HG03135 (cell line): Measurements from ENCODE around the gene OR1N1.
"Not testable (repeated sequence)": the region's sequence is repeated elsewhere in the genome, so short reads cannot be mapped to it uniquely, and the experiment has no call there.

ENCODE experiments used
- ATAC-seq: cut with Tn5 transposase; IDR thresholded peaks from one replicate; pipeline ENCODE4 v1.9.1; 2021; ENCODE audit warnings: mild to moderate bottlenecking, moderate library complexity; ENCODE audit not compliant: unreplicated experiment

OR1N1 gene

GRCh38 chr9:122527193-122527592 lies at the start of gene OR1N1:
TSS of gene OR1N1 (minus strand) at chr9:122527293. CDS start at chr9:122527293, 0 bp downstream.
- no peak for ATAC-seq

GRCh38 chr9:122572456-122572855 lies 45.4 kb upstream of the OR1N1 start:
- no peak for ATAC-seq

GRCh38 chr9:122567901-122568300 lies 40.8 kb upstream of the OR1N1 start:
- no peak for ATAC-seq

- ATAC-seq, result no peak
These were observed 35.2 kb upstream of the OR1N1 start for GRCh38 chr9:122562134-122562760.

GRCh38 chr9:122561446-122561845 lies 34.4 kb upstream of the OR1N1 start:
- ATAC-seq, result no peak

DNA sequence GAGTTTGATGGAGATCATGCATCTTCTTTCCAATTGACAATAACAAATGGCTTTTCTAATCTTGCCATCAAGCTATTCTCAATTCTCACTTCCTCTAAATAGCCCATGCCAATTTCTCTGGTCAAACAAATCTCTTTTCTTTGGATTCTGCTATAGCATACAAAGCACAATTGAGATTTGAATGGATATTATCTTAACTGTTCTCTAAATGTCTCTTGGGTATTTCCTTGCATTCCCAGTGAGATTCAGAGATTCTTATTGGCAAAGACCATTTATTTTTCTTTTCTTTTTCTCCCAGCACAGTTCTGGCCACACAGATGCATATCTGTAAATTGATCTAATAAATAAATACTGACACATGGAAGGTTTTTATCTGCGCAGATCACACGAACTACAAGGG lies 25.7 kb upstream of the OR1N1 start, which contains the start of gene OR1N2:
TSS of gene OR1N2 (plus strand) at position 301 of the 400 bp plus-strand sequence. CDS start 100 bp downstream, outside the sequence.
- no peak for ATAC-seq

DNA sequence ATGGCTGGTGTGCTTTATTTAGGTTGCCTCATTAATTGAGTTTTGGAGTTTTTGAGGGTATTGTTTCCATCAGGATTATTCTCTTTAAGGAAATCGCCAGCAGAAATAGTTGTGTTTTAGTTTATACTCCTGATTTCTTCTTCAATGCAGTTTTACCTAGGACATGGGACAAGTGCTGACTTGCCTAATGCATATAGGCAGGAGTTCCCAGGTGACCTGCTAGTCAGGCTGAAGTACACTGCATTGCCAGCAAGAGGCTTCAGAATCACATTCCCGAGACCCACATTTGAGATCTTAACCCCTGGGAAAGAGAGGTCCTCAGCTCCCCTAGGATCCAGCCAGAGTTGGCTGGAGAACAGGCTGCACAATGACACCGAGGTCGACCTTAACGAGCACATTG lies 24.3 kb upstream of the OR1N1 start:
- no peak for ATAC-seq

DNA sequence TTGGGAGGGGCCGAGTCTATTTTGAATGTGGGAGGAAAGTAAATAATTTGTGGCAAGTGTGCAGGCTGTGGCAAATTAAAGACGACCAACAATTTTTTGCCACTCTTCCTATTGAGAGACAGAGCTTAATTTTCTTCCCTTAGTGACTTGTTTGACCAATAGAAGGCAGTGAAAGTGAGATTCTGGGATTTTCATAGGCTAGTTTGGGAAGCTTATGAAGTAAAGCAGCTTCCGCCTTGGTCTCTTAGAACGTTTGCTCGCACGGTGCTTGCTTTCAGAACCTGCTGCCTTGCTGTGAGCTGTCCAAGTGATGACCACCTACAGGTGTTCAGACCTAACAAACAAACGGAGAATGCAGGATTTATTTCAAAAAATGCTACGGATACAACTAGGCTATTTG lies 19.1 kb upstream of the OR1N1 start:
- ATAC-seq, result no peak

DNA sequence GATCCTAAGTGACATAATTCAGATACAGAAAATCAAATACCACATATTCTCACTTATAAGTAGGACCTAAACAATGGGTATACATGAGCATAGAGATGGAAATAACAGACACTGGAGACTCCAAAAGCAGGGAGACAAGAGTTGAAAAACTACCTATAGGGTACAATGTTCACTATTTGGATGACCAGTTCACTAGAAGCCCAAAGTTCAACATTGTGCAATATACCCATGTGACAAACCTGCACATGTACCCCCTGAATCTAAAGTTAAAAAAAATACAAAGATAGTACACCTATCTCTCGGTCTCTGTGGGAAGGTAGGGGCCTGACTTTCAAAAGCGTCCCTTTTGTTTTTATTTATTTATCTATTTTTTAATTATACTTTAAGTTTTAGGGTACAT lies 11.7 kb upstream of the OR1N1 start:
- ATAC-seq, result no peak

DNA sequence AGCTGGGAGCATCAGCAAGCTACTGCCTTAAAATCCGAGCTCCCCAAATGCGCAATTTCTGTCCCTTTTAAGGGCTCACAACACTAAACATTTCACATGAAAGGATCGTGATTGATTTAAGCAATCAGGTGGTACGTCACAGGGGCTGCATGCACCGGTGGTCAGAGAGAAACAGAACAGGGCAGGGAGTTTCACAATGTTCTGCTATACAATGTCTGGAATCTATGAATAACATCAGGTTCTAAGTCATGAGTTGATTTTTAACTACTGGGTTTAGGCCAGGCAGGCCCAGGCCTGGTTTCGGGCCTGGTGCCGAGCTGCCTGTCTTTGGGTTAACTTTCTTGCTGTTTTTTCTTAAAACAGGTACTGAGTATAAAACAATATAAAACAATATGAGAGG lies 10.0 kb upstream of the OR1N1 start:
- not testable (repeated sequence) for ATAC-seq

DNA sequence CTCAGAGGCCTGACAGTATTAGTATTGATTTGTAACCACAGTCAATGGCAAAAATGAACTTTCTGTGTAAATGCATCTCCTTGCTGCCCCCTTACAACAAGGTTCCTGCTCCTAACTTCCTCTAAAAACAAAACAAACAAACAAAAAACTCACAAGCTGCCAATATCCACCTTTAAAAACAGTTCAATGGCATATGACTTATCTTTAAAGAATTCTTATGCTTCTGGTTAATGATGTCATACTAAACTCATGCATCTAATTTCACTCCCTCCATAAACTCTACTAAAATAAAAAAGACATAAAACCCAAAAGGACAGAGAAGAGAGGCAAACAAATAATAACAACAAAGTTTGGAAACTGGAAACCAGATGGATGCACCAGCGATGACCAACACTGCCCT lies 9.0 kb upstream of the OR1N1 start:
- no peak for ATAC-seq

DNA sequence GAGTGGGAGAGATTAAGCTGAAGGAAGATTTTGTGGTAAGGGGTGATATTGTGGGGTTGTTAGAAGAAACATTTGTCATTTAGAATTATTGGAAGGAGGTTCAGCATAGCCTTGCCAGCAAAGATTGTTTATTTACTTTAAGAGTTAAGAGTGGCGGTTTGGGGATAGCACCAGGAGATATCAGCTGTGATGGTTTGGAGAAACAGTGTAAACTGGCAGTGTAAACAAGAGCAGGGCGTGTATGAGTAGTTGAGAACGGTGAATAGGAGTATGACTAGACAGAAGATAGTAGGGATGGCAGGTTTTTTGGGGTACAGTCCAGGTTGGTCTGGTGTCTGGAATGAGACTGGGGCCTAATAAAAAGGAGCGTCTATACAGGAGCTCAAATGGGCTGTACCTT lies 4.1 kb upstream of the OR1N1 start:
- not testable (repeated sequence) for ATAC-seq

GRCh38 chr9:122526602-122527001 lies 491 bp downstream of the OR1N1 start:
- ATAC-seq, result no peak

DNA sequence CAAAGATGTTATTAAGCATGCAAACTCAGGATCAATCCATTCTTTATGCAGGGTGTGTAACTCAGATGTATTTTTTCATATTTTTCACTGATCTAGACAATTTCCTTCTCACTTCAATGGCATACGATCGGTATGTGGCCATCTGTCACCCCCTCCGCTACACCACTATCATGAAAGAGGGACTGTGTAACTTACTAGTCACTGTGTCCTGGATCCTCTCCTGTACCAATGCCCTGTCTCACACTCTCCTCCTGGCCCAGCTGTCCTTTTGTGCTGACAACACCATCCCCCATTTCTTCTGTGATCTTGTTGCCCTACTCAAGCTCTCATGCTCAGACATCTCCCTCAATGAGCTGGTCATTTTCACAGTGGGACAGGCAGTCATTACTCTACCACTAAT lies 7.7 kb downstream of the OR1N1 start:
- no peak for ATAC-seq

- no peak for ATAC-seq
These were observed 8.3 kb downstream of the OR1N1 start, which contains the start of gene OR1J4 for GRCh38 chr9:122518841-122519240. TSS of gene OR1J4 (plus strand) at chr9:122519141. CDS start at chr9:122519141, 0 bp downstream.

DNA sequence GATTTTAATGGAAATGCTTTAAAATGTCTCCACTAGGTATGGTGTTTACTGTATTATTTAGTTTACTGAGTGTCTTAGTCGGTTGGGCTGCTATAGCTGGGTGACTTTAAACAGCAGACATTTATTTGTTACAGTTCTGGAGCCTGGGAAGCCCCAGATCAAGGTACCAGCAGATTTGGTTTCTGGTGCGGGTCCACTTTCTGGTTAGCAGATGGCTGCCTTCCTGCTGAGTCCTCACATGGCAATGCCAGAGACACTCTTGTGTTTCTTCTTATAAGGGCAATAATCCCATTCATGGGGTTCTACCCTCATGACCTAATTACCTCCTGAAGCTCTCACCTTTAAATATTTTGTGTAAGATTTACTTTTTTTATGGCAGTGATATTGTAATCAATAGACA lies 8.9 kb downstream of the OR1N1 start:
- ATAC-seq, result no peak

- no peak for ATAC-seq
These were observed 16.6 kb downstream of the OR1N1 start, which contains the start of gene OR1J2 for GRCh38 chr9:122510502-122510901. TSS of gene OR1J2 (plus strand) at chr9:122510802. CDS start at chr9:122510802, 0 bp downstream.

DNA sequence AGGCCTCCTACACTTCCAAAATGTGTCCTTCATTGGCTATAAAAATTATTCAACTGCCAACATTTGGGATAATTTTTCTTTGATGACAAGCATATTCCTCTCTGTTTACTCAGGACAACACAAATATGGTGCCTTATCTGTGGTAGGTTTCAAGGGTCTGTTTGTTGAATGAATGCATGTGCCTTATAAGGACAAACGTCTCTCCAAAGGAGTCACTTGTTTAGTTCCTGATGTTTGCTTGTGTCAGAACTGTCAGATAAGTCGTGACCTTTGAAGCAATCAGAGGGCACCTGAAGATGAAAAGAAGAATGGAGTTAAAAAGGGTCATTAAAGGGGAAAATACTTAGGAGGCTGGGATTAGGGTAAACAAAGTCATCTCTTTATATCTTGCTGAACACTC lies 20.1 kb downstream of the OR1N1 start:
- ATAC-seq, result no peak

GRCh38 chr9:122498883-122499288 lies 28.2 kb downstream of the OR1N1 start:
- no peak for ATAC-seq

- ATAC-seq, result no peak
These were observed 48.0 kb downstream of the OR1N1 start for GRCh38 chr9:122479062-122479461.

DNA sequence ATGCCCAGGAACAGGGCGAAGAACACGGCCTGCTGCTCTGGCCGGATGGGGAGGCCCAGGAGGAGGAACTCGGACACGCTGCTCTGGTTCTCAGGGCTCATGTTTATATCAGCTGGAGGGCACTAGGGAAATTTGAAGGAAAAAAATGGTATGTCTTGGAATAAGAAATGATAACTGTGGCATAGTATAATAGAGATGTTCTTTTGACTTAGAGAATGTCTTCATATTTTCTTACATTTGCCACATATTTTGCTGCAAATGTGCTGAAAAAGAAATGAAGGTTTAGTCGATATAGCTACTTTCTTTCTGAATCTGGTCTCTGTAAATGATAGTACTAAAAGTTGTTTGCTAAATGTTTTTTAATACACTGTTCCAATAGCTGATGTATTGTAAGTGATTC lies 49.3 kb downstream of the OR1N1 start, which contains the start of gene OR1J1:
TSS of gene OR1J1 (minus strand) at position 101 of the 400 bp plus-strand sequence. CDS start at position 101, 0 bp downstream.
- no peak for ATAC-seq

DNA sequence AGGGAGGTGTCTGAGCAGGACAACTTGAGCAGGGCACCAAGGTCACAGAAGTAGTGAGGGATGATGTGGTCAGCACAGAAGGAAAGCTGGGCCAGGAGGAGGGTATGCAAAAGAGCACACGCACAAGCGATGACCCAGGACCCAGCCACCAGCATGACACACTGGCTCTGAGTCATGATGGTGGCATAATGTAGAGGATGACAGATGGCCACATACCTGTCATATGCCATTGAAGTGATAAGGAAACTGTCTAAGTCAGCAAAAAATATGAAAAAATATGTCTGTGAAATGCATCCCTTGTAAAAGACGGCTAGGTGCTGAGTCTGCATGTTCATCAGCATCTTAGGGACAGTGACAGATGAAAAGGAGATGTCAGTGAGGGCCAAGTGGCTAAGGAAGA lies 49.7 kb downstream of the OR1N1 start:
- no peak for ATAC-seq
